GM19395 (cell line): ENCODE results near the gene LPAR2.
"Not testable (repeated sequence)": the region's sequence is repeated elsewhere in the genome, so short reads cannot be mapped to it uniquely, and the experiment has no call there.

Experiments
- ATAC-seq: cut with Tn5 transposase; IDR thresholded peaks from one replicate; pipeline ENCODE4 v1.9.1; 2021; ENCODE audit warnings: mild to moderate bottlenecking, moderate library complexity; ENCODE audit not compliant: unreplicated experiment

Gene LPAR2

GRCh38 chr19:19627621-19628500 is at the start of gene LPAR2:
TSS of gene LPAR2 (minus strand) at chr19:19628220. CDS start at chr19:19627275, 945 bp downstream.
- no peak for ATAC-seq

DNA sequence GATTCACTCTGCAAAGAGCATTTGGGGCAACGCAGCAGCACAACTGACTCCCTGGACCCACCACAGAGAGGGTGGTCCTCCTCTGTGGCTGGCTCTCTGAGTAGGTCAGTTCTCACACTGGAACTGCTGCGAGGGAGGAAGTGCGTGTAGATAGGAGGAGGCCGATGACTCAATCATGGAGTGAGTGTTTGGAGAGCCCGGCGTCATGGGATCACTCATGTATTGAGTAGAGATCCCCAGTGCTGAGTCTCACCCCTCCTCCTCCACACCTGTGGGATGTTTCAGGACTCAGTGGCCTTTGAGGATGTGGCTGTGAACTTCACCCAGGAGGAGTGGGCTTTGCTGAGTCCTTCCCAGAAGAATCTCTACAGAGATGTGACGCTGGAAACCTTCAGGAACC is 49.6 kb upstream of the LPAR2 start:
- no peak for ATAC-seq

GRCh38 chr19:19674315-19674714 is 46.3 kb upstream of the LPAR2 start:
- ATAC-seq = no peak

GRCh38 chr19:19672816-19673215 is 44.8 kb upstream of the LPAR2 start:
- ATAC-seq = no peak

DNA sequence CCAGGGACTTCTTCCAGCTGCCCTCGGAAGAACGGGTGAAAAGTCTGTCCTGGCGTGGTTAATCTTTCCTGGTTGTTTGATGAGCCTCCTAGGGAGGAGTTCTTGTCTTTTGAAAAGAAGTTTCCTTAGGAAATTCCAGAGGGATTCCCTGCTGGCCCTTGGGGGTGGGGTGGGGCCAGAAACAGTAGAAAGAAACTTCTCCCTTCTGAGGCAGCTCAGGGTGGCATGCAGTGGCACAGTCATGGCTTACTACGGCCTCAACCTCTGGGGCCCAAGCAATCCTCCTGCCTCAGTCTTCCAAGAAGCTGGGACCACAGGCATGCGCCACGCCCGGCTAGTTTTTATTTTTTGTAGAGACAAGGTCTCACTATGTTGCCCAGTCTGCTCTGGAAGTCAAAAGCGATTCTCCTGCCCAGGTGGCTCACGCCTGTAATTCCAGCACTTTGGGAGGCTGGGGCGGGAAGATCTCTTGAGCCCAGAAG is 42.1 kb upstream of the LPAR2 start:
- no peak for ATAC-seq

- ATAC-seq = peak; percentile 79
Observed at GRCh38 chr19:19668230-19669012, 40.4 kb upstream of the LPAR2 start, which contains the start of gene ZNF101. TSS of gene ZNF101 (plus strand) at chr19:19668839. CDS start at chr19:19668964, 125 bp downstream.

DNA sequence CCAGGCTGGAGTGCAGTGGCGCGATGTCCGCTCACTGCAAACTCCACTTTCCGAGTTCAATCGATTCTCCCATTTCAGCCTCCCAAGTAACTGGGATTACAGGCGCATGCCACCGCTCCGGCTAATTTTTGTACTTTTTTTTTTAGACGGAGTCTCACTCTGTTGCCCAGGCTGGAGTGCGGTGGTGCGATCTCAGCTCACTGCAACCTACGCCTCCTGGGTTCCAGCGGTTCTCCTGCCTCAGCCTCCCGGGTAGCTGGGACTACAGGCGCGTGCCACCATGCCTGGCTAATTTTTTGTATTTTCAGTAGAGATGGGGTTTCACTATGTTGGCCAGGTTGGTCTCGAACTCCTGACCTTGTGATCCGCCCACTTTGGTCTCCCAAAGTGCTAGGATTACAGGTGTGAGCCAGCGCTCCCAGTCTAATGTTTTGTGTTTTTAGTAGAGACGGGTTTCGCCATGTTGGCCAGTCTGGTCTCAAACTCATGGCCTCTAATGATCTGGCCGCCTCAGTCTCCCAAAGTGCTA is 37.5 kb upstream of the LPAR2 start:
- ATAC-seq = not testable (repeated sequence)

GRCh38 chr19:19663256-19664120 is 35.5 kb upstream of the LPAR2 start, which contains the start of gene ATP13A1:
TSS of gene ATP13A1 (minus strand) at chr19:19663676. CDS start at chr19:19663666, 10 bp downstream.
- ATAC-seq = peak; percentile 70

- ATAC-seq = peak; percentile 1
Observed at GRCh38 chr19:19662871-19663255, 34.8 kb upstream of the LPAR2 start.

- ATAC-seq = no peak
Observed at GRCh38 chr19:19662344-19662743, 34.3 kb upstream of the LPAR2 start.

DNA sequence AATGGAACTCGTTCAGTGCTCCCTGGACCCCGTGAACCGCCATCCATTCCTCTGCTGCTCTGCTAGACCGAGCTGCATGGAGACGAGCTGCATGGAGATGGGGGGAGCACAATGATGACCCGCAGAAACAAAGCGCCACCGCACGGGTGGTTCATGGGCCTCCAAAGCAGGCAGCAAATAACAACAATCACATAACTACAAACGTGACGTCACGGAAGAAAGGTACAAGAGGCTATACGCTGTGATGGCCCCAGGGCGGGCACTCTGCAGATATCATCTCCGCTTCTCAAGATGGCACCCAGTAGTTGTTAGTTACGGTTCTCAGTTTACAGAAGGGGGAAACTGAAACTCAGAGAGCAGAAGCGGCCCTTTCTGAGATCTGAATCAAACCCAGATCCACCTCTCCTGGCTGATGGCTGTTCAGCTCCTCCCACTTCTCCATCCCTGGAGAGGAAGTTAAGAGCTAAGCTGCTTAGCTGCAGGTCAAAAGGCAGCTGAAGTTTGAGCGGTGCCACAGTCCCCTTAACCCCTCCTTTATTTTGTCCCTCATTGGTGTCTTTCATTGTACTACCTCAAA is 33.7 kb upstream of the LPAR2 start:
- ATAC-seq = peak; percentile 51

DNA sequence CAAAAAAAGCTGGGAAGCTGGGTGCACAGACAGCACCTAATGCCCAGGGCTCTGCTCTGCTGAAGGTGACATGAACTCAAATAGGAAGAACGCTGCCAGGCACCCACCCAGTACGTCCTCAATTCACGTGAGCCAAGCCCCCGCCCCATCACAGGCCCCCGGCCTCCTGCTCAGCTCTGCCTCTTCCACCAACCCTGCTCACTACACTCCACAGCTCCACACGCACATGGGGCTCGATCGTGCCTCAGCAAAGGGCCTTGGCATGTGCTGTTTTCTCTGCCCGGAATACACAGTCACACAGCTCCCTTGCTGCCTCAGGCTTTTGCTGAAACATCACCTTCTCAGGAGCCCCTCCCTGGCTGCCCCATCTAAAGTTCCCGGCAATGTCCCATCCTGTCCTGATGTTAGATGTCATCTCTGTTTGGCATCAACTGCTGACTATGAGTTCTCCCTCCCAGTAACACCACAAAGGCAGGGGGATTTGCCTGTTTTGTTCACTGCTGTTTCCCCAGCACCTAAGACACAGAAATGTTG is 33.2 kb upstream of the LPAR2 start:
- ATAC-seq = no peak

GRCh38 chr19:19659646-19660245 is 31.7 kb upstream of the LPAR2 start:
- ATAC-seq = no peak

DNA sequence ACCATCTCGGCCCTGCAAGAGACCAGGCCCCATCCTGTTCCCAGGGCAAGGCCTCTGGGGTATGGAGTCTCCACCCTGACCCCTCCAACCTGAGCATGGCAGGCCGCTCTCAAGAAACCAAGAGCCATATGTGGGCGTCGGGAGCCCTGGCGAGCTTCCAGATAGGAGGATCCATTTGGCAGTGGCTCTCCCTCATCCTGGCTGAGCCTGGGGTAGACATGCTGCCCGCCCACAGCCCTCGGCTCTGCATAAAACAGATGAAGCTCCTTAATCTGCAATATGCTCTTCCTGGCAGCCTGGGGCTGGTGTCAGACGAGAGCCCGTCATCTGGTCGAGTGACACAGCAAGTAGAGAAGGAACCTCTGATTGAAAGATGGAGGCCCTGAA is 29.4 kb upstream of the LPAR2 start:
- ATAC-seq = no peak

- ATAC-seq = no peak
Observed at GRCh38 chr19:19656451-19657396, 28.7 kb upstream of the LPAR2 start.

- ATAC-seq = no peak
Observed at GRCh38 chr19:19655641-19656343, 27.8 kb upstream of the LPAR2 start.

DNA sequence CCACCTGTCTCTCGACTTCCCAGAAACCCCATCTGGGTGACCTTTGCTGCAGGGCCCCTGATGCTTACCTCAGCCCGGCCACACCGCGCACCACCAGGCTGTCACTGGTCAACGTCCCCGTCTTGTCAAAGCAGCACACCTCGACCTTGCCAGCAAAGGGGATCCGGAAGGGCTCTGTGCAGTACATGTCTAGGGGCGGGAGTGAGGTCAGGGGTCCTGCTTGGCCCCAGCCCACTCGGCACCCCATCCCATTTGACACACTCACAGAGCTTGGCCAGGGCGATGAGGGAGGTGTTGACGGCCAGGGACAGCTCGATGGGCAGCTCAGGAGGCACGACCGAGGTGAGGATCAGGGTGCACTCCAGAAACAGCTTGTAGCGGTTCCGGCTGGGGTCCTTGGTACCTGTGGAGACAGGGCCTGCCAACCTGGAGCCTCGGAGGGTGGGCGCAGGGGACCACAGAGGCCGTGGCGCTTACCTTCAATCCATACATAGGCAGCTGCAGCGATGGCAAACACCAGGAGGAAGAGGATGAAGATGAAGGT is 27.1 kb upstream of the LPAR2 start:
- ATAC-seq = no peak
